Lower leg skin (tissue), 4 donors: ENCODE measurements around the gene RORC. TPM values are rescaled to one million over a fixed set of nuclear protein-coding genes. Genes with fewer than 3 reads are reported as not detected.

ENCODE experiments used
- DNase-seq, 2 donors: peaks; one replicate each; pipeline ENCODE4 v3.0.0-alpha.2; 2019; ENCODE audit warnings: low spot score in 2 of 2
- H3K4me3 ChIP-seq: fragments of 200-600 bp; sonication (generic); 2 replicates; pipeline ENCODE4 v1.5.1; 2017; ENCODE audit warnings: mild to moderate bottlenecking, low read depth; ENCODE audit not compliant: poor library complexity, severe bottlenecking
- POLR2A ChIP-seq, 2 donors: fragments of 450-650 bp; IDR thresholded peaks; one replicate each; pipeline ENCODE4 v1.6.1; 2016 to 2017; ENCODE audit warnings: antibody characterized with exemption in 2 of 2, mild to moderate bottlenecking in 1 of 2, moderate library complexity in 1 of 2
- WGBS, 2 donors: methylation state at CpG; one replicate each; pipeline ENCODE4 v1.1.5; 2018; 5-methylcytosine and 5-hydroxymethylcytosine counted together
- intact Hi-C: fragments of 100-400 bp; cut with DNase I; formaldehyde crosslinking; loops from one replicate; pipeline ENCODE4 v1.15.0; 2023; ENCODE audit warnings: low total_unique reads
- total RNA-seq, 4 donors: library from RNA; depleted of rRNA; stranded (reverse); fragments of >200 nt; gene quantifications; one replicate each; pipeline ENCODE4 v1.1.0, GENCODE V29; 2016
- TF ChIP-seq, protein P1 (sequence below), 3 donors: fragments of 450-650 bp; IDR thresholded peaks; one replicate each; pipeline ENCODE4 v1.5.1; 2016; ENCODE audit warnings: antibody characterized with exemption in 3 of 3, mild to moderate bottlenecking in 3 of 3, moderate library complexity in 2 of 3

Gene RORC
- total RNA-seq, 4 donors from 2014 or later = 33.6 to 83.2 (median 58.2) TPM

DNA sequence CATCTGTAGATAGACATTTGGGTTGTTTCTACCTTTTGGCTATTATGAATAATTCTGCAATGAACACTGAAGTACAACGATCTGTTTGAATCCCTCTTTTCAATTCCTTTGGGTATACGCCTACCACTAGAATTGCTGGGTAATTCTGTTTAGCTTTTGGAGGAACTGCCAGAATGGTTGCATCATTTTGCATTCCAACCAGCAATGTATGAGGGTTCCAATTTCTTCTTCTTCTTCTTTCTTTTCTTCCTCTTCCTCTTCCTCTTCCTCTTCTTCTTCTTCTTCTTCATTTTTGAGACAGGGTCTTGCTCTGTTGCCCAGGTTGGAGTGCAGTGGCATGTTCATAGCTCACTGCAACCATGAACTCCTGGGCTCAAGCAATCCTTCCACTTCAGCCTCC, 35.7 kb upstream of the RORC start:
- WGBS, 2 donors = 43 to 57% methylated on average over 2 of the region's 2 CpGs
- no peak for DNase-seq
- H3K4me3 ChIP-seq = no peak overlapping the region
- intact Hi-C loops = no loop called here
- TF ChIP-seq, protein P1, sequence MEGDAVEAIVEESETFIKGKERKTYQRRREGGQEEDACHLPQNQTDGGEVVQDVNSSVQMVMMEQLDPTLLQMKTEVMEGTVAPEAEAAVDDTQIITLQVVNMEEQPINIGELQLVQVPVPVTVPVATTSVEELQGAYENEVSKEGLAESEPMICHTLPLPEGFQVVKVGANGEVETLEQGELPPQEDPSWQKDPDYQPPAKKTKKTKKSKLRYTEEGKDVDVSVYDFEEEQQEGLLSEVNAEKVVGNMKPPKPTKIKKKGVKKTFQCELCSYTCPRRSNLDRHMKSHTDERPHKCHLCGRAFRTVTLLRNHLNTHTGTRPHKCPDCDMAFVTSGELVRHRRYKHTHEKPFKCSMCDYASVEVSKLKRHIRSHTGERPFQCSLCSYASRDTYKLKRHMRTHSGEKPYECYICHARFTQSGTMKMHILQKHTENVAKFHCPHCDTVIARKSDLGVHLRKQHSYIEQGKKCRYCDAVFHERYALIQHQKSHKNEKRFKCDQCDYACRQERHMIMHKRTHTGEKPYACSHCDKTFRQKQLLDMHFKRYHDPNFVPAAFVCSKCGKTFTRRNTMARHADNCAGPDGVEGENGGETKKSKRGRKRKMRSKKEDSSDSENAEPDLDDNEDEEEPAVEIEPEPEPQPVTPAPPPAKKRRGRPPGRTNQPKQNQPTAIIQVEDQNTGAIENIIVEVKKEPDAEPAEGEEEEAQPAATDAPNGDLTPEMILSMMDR (IDR thresholded peaks at IDR 0.05) = no peak
- TF ChIP-seq POLR2A (IDR thresholded peaks at IDR 0.05) = no peak

DNA sequence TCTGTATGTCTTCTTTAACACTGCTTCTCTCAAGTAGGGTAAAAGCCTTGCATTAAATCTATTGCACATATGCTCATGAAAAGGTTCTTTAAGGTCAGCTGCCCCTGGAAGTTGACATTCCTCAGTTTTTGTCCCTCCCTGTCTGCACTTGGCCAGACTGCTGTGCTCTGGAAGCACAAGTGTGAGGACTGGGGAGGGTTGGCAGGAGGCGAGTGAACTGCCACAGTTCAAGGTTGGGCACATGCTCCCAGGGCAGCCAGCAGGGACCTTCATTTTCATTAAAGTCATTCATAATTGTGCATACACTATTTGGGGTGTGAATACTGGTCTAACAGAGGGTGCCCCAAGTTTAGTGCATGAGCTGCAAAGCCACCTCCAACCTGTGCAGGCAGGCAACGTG, 32.8 kb upstream of the RORC start:
- no peak for DNase-seq
- H3K4me3 ChIP-seq = no peak overlapping the region
- intact Hi-C loops = no loop called here
- TF ChIP-seq, protein P1 (IDR thresholded peaks at IDR 0.05) = no peak
- no peak for TF ChIP-seq POLR2A (IDR thresholded peaks at IDR 0.05)
- WGBS, 2 donors = 21 to 33% methylated on average over 2 of the region's 2 CpGs

DNA sequence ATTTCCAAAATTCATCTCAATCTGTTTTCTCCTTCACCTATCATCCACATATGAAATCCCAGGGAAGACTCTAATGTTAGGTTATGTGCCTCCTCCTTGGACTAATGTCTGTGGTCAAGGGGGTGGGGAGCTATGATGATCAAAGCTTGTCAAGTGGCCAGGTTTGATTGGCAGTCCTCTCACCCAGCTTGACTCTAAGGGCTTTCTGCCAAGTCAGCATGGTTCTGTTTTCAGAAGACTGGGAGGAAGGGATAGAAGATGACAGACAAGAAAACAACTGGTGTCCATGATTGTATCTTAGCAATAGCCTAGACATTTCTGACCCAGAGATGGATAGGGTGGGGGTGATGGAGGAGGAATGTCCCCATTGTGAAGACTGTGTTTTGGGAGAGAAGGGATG, 31.0 kb upstream of the RORC start:
- DNase-seq = no peak
- H3K4me3 ChIP-seq = no peak overlapping the region
- intact Hi-C loops = no loop called here
- TF ChIP-seq, protein P1 (IDR thresholded peaks at IDR 0.05) = no peak
- TF ChIP-seq POLR2A (IDR thresholded peaks at IDR 0.05) = no peak

DNA sequence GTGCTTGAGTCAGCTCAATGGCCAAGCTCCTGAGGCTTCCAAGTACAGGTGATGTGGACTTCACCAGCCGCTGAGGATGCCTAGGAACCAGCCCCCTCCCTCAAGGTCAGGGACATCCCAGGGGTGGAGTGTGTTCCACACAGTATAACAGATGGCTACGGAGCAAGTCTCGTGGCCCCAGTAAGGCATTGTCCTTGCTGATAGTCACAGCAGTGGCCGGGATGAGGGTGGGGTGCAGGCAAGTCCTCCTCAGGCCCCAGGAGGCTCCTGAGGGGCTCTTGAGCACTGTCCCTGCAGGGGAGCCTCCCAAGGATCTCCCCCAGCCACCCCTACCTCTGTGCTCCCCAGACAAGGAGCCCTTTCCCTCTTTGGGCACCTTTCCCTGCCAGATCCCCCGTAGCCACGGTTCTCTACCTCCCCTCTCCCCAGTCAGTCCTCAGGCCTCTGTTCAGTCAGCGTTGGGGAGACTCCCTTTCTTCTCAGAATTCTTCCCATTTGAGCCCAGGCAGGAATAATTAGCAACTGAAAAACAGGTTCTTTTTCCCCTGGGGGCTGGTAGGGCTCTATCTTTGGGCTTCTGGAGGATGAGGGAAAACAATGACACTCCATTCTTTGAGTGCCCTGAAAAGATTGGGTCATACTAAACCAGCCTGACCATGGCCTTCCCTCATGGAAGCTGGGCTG, 29.0 kb upstream of the RORC start:
- no peak overlapping the region for H3K4me3 ChIP-seq
- WGBS, 2 donors = 63 to 66% methylated on average over 6 to 7 of the region's 7 CpGs
- TF ChIP-seq POLR2A (IDR thresholded peaks at IDR 0.05) = no peak
- TF ChIP-seq, protein P1 (IDR thresholded peaks at IDR 0.05) = no peak
- no peak for DNase-seq
- intact Hi-C loops = no loop called here

DNA sequence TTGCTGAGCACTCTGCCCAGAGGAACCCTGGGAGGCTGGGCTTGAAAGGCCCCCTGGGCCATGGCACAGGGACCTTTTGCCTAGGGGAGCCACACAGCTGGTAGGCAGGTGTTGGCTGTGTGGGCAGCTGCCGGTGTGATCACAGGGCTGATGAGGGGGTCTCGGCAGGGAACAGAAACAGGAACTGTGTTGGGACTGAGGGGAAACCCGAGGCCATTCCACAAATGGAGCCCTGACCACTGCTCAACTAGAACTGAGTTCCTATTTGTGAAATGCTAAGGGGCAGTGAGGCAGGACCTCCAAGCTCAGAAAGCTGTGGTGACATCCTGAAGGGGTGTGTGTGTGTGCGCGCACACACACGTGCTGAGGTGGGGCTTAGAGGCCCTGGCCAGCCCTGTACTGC, 28.3 kb upstream of the RORC start:
- TF ChIP-seq, protein P1 (IDR thresholded peaks at IDR 0.05) = no peak
- TF ChIP-seq POLR2A (IDR thresholded peaks at IDR 0.05) = no peak
- H3K4me3 ChIP-seq = no peak overlapping the region
- no peak for DNase-seq
- 69 to 84% methylated on average over 6 of the region's 6 CpGs for WGBS, 2 donors
- intact Hi-C loops = no loop called here
